HPDE6-E6E7 (cell line): ENCODE data around the gene PCDHA10.
"Not testable (repeated sequence)": the region's sequence is repeated elsewhere in the genome, so short reads cannot be mapped to it uniquely, and the experiment has no call there.

Experiments used
- DNase-seq: peaks from one replicate; pipeline ENCODE4 v3.0.0; 2011; ENCODE audit warnings: missing footprints; ENCODE audit errors: extremely low spot score

The PCDHA10 gene

GRCh38 chr5:140855772-140856674 is at the start of gene PCDHA10:
TSS of gene PCDHA10 (plus strand) at chr5:140855897. CDS start at chr5:140856049, 152 bp downstream.
- no peak for DNase-seq

DNA sequence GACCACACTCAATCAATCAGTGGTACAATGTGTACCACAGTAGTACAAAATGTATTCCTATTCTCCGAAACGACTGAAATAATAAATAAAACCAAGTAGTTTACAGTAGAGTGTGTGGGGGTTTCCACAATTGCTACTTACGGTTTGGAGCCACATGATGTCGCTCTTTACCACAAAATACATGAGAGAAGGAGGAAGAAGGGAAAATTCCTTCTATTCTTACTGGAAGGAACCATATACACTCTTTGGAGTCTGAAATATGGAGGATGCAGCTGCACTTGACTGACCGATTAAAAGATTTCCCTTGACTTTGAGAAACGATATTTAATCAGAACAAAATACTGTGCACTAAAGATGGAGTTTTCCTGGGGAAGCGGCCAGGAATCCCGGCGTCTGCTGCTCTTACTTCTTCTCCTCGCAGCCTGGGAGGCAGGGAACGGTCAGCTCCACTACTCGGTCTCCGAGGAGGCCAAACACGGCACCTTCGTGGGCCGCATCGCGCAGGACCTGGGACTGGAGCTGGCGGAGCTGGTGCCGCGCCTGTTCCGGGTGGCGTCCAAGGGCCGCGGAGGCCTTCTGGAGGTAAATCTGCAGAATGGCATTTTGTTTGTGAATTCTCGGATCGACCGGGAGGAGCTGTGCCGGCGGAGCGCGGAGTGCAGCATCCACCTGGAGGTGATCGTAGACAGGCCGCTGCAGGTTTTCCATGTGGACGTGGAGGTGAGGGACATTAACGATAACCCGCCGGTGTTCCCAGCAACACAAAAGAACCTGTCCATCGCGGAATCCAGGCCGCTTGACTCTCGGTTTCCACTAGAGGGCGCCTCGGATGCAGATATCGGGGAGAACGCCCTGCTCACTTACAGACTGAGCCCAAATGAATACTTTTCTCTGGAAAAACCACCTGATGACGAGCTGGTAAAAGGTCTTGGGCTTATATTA is 48.6 kb upstream of the PCDHA10 start, which contains the start of gene PCDHA4:
Gene PCDHA4, plus strand, starts transcription at position 235 of the 942 bp plus-strand sequence.
- DNase-seq: peak; percentile 11

GRCh38 chr5:140808241-140808888 is 47.3 kb upstream of the PCDHA10 start:
- not testable (repeated sequence) for DNase-seq

- no peak for DNase-seq
Measured at GRCh38 chr5:140808889-140809291, 46.8 kb upstream of the PCDHA10 start.

DNA sequence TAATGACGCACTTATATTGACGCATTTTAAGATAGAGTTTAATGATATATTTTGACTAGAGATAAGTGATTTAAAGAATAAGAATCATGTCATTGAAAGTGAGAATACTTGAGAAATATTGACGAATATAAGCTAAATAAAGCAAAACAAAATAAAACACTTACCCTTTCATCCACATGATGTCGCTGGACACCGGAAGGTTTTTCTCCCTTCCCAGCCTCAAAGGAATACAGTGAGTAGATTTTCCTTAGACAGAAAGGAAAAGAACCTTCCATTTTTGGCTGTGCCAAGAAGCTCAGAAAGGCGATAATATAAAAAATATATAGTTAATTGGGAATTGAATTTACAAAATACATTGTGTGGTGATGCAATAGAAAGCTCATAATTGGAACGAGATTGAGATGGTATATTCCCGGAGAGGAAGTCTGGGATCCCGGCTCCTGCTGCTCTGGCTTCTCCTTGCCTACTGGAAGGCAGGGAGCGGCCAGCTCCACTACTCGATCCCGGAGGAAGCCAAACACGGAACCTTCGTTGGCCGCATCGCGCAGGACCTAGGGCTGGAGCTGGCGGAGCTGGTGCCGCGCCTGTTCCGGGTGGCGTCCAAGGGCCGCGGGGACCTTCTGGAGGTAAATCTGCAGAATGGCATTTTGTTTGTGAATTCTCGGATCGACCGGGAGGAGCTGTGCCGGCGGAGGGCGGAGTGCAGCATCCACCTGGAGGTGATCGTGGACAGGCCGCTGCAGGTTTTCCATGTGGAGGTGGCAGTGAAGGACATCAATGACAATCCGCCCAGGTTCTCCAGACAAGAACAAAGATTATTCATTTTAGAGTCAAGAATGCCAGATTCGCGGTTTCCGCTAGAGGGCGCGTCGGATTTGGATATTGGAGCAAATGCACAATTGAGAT is 34.1 kb upstream of the PCDHA10 start, which contains the start of gene PCDHA5:
Gene PCDHA5, plus strand, starts transcription at position 239 of the 906 bp plus-strand sequence.
- no peak for DNase-seq

- no peak for DNase-seq
Measured at GRCh38 chr5:140822281-140822629, 33.4 kb upstream of the PCDHA10 start.

DNA sequence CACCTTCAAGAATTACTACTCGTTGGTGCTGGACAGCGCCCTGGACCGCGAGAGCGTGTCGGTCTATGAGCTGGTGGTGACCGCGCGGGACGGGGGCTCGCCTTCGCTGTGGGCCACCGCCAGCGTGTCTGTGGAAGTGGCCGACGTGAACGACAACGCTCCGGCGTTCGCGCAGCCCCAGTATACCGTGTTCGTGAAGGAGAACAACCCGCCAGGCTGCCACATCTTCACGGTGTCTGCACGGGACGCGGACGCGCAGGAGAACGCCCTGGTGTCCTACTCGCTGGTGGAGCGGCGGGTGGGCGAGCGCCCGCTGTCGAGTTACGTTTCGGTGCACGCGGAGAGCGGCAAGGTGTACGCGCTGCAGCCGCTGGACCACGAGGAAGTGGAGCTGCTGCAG is 32.7 kb upstream of the PCDHA10 start:
- not testable (repeated sequence) for DNase-seq

DNA sequence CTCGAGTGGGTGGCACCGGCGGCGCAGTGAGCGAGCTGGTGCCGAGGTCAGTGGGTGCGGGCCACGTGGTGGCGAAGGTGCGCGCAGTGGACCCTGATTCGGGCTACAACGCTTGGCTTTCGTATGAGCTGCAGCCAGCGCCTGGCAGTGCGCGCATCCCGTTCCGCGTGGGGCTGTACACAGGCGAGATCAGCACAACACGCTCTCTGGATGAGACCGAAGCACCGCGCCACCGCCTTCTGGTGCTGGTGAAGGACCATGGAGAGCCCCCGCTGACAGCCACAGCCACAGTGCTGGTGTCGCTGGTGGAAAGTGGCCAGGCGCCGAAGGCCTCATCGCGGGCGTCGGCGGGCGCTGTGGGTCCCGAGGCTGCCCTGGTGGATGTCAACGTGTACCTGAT is 32.2 kb upstream of the PCDHA10 start:
- no peak for DNase-seq

GRCh38 chr5:140827704-140828361 is 27.9 kb upstream of the PCDHA10 start, which contains the start of gene PCDHA6:
TSS of gene PCDHA6 (plus strand) at chr5:140827960. CDS start at chr5:140828092, 132 bp downstream.
- no peak for DNase-seq

DNA sequence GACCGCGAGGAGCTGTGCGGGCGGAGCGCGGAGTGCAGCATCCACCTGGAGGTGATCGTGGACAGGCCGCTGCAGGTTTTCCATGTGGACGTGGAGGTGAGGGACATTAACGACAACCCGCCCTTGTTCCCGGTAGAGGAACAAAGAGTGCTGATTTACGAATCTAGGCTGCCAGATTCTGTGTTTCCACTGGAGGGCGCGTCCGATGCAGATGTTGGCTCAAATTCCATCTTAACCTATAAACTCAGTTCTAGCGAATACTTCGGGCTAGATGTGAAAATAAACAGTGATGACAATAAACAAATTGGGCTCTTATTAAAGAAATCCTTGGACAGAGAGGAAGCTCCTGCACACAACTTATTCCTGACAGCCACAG is 27.3 kb upstream of the PCDHA10 start:
- no peak for DNase-seq

DNA sequence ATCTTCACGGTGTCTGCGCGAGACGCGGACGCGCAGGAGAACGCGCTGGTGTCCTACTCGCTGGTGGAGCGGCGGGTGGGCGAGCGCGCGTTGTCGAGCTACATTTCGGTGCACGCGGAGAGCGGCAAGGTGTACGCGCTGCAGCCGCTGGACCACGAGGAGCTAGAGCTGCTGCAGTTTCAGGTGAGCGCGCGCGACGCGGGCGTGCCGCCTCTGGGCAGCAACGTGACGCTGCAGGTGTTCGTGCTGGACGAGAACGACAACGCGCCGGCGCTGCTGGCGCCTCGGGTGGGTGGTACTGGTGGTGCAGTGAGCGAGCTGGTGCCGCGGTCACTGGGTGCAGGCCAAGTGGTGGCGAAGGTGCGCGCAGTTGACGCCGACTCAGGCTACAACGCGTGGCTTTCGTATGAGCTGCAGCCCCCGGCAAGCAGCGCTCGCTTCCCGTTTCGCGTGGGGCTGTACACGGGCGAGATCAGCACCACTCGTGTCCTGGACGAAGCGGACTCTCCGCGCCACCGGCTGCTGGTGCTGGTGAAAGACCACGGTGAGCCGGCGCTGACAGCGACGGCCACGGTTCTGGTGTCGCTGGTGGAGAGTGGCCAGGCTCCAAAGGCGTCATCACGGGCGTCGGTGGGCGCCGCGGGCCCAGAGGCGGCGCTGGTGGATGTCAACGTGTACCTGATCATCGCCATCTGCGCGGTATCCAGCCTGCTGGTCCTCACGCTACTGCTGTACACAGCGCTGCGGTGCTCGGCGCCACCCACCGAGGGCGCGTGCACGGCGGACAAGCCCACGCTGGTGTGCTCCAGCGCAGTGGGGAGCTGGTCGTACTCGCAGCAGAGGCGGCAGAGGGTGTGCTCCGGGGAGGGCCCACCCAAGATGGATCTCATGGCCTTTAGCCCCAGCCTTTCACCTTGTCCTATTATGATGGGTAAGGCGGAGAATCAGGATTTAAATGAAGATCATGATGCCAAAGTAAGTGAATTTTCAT is 25.9 kb upstream of the PCDHA10 start:
- DNase-seq: not testable (repeated sequence)

GRCh38 chr5:140833993-140834392 is 21.7 kb upstream of the PCDHA10 start, which contains the start of gene PCDHA7:
TSS of gene PCDHA7 (plus strand) at chr5:140834269. CDS start at chr5:140834384, 115 bp downstream.
- no peak for DNase-seq

- not testable (repeated sequence) for DNase-seq
Measured at GRCh38 chr5:140834439-140835008, 21.2 kb upstream of the PCDHA10 start.

- DNase-seq: no peak
Measured at GRCh38 chr5:140835622-140836510, 19.8 kb upstream of the PCDHA10 start.

GRCh38 chr5:140840978-140841962 is 14.4 kb upstream of the PCDHA10 start, which contains the start of gene PCDHA8:
TSS of gene PCDHA8 (plus strand) at chr5:140841187. CDS start at chr5:140841322, 135 bp downstream.
- no peak for DNase-seq
